NCI-H460 (cell line): ENCODE data around the gene TMEM53. TPM values are rescaled to one million over a fixed set of nuclear protein-coding genes. Genes with fewer than 3 reads are reported as not detected.
A peak's percentile ranks its signal among the peaks of the same experiment; 100 is the strongest.

Experiments
- DNase-seq: peaks from one replicate; pipeline ENCODE4 v3.0.0-alpha.2; 2016; ENCODE audit warnings: low read depth; ENCODE audit errors: extremely low read depth
- polyA plus RNA-seq: library from polyadenylated mRNA; depleted of rRNA; stranded (reverse); fragments of >200 nt; gene quantifications from 2 replicates; pipeline ENCODE4 v1.2.3, GENCODE V29; 2014; cell fraction: nucleus; rRNA removed
- total RNA-seq: library from RNA; depleted of rRNA; stranded (reverse); fragments of >200 nt; shearing (Covaris generic); gene quantifications from 2 replicates; pipeline ENCODE4 v1.2.3, GENCODE V29; 2014; rRNA removed

Gene TMEM53
- total RNA-seq: 2.3 and 4.5 TPM in 2 replicates
- 1.6 and 4.4 TPM in 2 replicates for polyA plus RNA-seq

GRCh38 chr1:44674113-44675000 is at the start of gene TMEM53, which contains the start of gene ARMH1:
Gene TMEM53, minus strand, starts transcription at chr1:44674481. Its CDS starts 90 bp downstream, at chr1:44674391.
Gene ARMH1, plus strand, starts transcription at chr1:44674714. Its CDS starts 14,984 bp downstream, at chr1:44689698.
- DNase-seq: peak; percentile 98

GRCh38 chr1:44723496-44724295 is 49.4 kb upstream of the TMEM53 start:
- DNase-seq: no peak

- DNase-seq: no peak
These were observed 48.8 kb upstream of the TMEM53 start for GRCh38 chr1:44723064-44723463.

- DNase-seq: peak; percentile 96
These were observed 47.4 kb upstream of the TMEM53 start for GRCh38 chr1:44721485-44722361.

GRCh38 chr1:44720281-44720680 is 46.0 kb upstream of the TMEM53 start:
- DNase-seq: no peak

GRCh38 chr1:44719318-44719717 is 45.0 kb upstream of the TMEM53 start:
- no peak for DNase-seq

- no peak for DNase-seq
These were observed 43.8 kb upstream of the TMEM53 start for GRCh38 chr1:44718091-44718490.

GRCh38 chr1:44717653-44718052 is 43.4 kb upstream of the TMEM53 start:
- DNase-seq: no peak

GRCh38 chr1:44717156-44717555 is 42.9 kb upstream of the TMEM53 start:
- DNase-seq: no peak

- peak; percentile 53 for DNase-seq
These were observed 40.8 kb upstream of the TMEM53 start for GRCh38 chr1:44714944-44715571.

- DNase-seq: no peak
These were observed 40.3 kb upstream of the TMEM53 start for GRCh38 chr1:44714532-44714931.

- DNase-seq: no peak
These were observed 39.1 kb upstream of the TMEM53 start for GRCh38 chr1:44713321-44713781.

- DNase-seq: peak; percentile 44
These were observed 33.9 kb upstream of the TMEM53 start for GRCh38 chr1:44707959-44708831.

- no peak for DNase-seq
These were observed 33.0 kb upstream of the TMEM53 start for GRCh38 chr1:44707112-44707881.

- no peak for DNase-seq
These were observed 31.7 kb upstream of the TMEM53 start for GRCh38 chr1:44705938-44706337.

- no peak for DNase-seq
These were observed 31.2 kb upstream of the TMEM53 start for GRCh38 chr1:44705470-44705869.

- DNase-seq: no peak
These were observed 26.9 kb upstream of the TMEM53 start for GRCh38 chr1:44701141-44701573.

GRCh38 chr1:44700573-44700972 is 26.3 kb upstream of the TMEM53 start:
- no peak for DNase-seq
